Breast epithelium (tissue), 4 donors: Measurements from ENCODE around the gene DKK3. TPM values are rescaled to one million over a fixed set of nuclear protein-coding genes. Genes with fewer than 3 reads are reported as not detected.
A peak's percentile ranks its signal among the peaks of the same experiment; 100 is the strongest.

Experiments used
- DNase-seq, 2 donors: peaks; one replicate each; pipeline ENCODE4 v3.0.0-alpha.2; 2019; ENCODE audit warnings: low spot score in 2 of 2
- H3K27ac ChIP-seq, 2 donors: fragments of 200-600 bp; sonication (generic) in 1 of 2; one replicate each; pipeline ENCODE4 v1.5.1; 2016 to 2019; ENCODE audit warnings: mild to moderate bottlenecking in 1 of 2
- H3K27me3 ChIP-seq, 2 donors: fragments of 200-600 bp; sonication (generic) in 1 of 2; one replicate each; pipeline versions ENCODE4 v1.5.1 to v1.6.0; 2017 to 2019; ENCODE audit warnings: control low read depth in 1 of 2, mild to moderate bottlenecking in 1 of 2
- H3K36me3 ChIP-seq: fragments of 200-600 bp; one replicate; pipeline ENCODE4 v1.5.1; 2019
- H3K4me1 ChIP-seq, 2 donors: fragments of 200-600 bp; sonication (generic); one replicate each; pipeline ENCODE4 v1.5.1; 2016 to 2019; ENCODE audit warnings: control low read depth in 1 of 2
- H3K4me3 ChIP-seq, 3 donors: fragments of 200-600 bp; sonication (generic); 1 replicate in 2 of 3; 2 replicates in 1 of 3; pipeline ENCODE4 v1.5.1; 2016 to 2019; ENCODE audit warnings: mild to moderate bottlenecking in 3 of 3, moderate library complexity in 2 of 3
- H3K9me3 ChIP-seq, 2 donors: fragments of 200-600 bp; sonication (generic) in 1 of 2; one replicate each; pipeline ENCODE4 v1.5.1; 2016 to 2019; ENCODE audit warnings: control low read depth in 1 of 2
- POLR2A ChIP-seq: fragments of 450-650 bp; IDR thresholded peaks from one replicate; pipeline ENCODE4 v1.6.1; 2016; ENCODE audit warnings: antibody characterized with exemption, mild to moderate bottlenecking, moderate library complexity
- POLR2AphosphoS5 ChIP-seq, 3 donors: sonication (generic); formaldehyde crosslinking; IDR thresholded peaks; one replicate each; pipeline ENCODE4 v1.6.1; 2017; ENCODE audit warnings: antibody characterized with exemption in 3 of 3
- intact Hi-C: fragments of 100-400 bp; cut with DNase I; formaldehyde crosslinking; loops from one replicate; pipeline ENCODE4 v1.15.1; 2023; ENCODE audit warnings: low total_unique reads
- total RNA-seq, 3 donors: library from RNA; depleted of rRNA; stranded (reverse); fragments of >200 nt; gene quantifications; one replicate each; pipeline ENCODE4 v1.1.0, GENCODE V29; 2016
- TF ChIP-seq, protein P1 (sequence below), 3 donors: fragments of 450-650 bp; IDR thresholded peaks; one replicate each; pipeline ENCODE4 v1.5.1; 2016 to 2017; ENCODE audit warnings: antibody characterized with exemption in 3 of 3, mild to moderate bottlenecking in 3 of 3, moderate library complexity in 3 of 3

The DKK3 gene
- total RNA-seq, 3 donors from 2014 or later = 18.2 to 88.5 (median 87.1) TPM

DNA sequence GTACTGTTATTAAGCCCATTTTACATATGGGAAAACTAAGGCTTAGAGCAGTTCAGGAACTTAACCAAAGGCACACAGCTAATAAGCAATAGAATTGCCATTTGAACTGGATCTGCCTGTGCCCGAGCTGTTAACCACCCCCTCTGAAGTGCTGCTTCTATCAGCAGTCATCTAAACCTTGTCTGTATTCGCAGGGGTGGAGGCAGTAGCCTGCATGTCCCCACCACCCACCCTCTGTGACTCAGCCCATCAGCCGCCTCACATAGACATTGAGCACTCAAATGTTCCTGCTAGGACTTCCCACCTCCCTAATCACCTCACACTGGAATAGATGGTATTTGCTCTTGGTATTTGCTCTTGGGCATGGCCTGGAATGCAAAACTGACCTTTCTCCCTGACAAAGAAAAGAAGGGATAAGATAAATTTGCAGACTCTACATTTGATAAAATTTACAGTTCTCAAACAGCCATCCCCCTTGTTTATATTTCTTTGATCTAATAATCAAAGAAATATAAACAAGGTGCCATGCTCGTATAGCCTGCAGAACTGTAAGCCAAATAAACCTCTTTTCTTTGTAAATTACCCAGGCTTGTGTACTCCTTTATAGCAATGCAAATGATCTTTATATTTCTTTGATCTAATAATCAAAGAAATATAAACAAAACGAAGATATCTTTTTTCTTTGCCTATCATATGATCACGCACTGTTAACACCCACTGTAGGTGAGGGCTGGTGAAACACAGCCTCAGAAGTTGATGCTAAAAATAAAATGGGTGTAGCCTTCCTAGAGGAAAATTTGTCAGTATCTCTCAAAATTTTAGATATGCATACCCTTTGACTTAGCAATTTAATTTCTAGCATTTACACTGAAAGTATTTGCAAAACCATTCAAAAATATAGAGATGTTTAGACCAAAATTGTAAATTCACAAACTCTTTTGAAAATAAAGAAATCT lies 15.9 kb downstream of the DKK3 start:
- Histone ChIP-seq H3K4me1 (peaks cover 0 to 6% of the 10 kb centered on the region in 2 donors), H3K36me3 (no peaks in the 10 kb centered on the region), H3K9me3 (no peaks in the 10 kb centered on the region), H3K4me3 (no peak overlapping the region), H3K27me3 (no peaks in the 10 kb centered on the region), H3K27ac (no peak overlapping the region)
- TF ChIP-seq POLR2AphosphoS5 (IDR thresholded peaks at IDR 0.05) = no peak
- no peak for TF ChIP-seq POLR2A
- TF ChIP-seq, protein P1, sequence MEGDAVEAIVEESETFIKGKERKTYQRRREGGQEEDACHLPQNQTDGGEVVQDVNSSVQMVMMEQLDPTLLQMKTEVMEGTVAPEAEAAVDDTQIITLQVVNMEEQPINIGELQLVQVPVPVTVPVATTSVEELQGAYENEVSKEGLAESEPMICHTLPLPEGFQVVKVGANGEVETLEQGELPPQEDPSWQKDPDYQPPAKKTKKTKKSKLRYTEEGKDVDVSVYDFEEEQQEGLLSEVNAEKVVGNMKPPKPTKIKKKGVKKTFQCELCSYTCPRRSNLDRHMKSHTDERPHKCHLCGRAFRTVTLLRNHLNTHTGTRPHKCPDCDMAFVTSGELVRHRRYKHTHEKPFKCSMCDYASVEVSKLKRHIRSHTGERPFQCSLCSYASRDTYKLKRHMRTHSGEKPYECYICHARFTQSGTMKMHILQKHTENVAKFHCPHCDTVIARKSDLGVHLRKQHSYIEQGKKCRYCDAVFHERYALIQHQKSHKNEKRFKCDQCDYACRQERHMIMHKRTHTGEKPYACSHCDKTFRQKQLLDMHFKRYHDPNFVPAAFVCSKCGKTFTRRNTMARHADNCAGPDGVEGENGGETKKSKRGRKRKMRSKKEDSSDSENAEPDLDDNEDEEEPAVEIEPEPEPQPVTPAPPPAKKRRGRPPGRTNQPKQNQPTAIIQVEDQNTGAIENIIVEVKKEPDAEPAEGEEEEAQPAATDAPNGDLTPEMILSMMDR (IDR thresholded peaks at IDR 0.05) = no peak
- intact Hi-C loops = no loop called here
- no peak for DNase-seq

DNA sequence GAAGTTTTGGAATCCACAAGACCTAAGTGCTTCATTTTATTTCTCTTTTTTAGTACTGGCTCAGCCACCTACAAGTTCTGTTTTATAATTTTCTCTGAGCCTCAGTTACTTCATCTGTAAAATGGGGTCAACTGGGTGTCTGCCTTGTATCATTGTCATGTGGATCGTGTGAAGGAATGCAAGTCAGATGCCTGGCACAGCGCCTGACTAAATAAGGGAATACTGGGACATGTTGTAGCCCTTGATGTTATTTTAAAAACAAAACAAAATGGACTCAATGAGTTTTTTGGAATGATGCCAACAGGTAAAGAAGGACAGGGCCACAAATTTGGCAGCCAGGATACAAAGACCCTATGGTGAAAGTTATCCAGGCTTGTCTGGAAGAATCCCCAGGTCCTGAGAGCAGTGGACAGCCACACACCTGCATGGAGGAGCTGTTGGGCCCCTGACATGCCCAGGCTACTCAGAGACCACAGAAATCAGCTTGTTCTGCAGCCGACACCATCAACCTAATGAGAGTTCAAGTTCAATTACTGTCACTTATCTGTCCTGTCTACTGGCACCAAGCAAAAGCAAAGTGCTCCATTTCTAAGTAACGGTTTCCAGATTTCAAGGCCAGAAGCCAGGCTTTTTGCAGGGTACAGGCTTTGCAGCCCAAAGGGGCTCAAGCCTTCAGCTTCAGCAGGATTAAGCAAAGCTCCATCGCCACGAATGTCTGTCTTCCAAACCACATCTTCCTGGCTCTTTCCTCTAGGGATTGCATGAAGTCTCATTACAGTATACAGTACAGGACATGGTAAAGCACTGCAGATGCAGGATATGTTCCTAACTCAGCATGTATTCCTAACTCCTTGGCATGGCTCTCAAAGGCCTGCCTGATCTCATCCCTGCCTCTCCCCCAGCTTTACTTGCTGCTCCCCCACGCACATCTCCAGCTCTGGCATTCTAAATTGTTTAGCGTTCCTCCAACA lies 18.4 kb downstream of the DKK3 start:
- Histone ChIP-seq H3K27me3 (no peaks in the 10 kb centered on the region), H3K4me3 (no peak overlapping the region), H3K4me1 (peaks cover 0 to 6% of the 10 kb centered on the region in 2 donors), H3K27ac (no peak overlapping the region), H3K36me3 (no peaks in the 10 kb centered on the region), H3K9me3 (no peaks in the 10 kb centered on the region)
- no peak for DNase-seq
- TF ChIP-seq, protein P1 (IDR thresholded peaks at IDR 0.05) = no peak
- TF ChIP-seq POLR2A = no peak
- TF ChIP-seq POLR2AphosphoS5 (IDR thresholded peaks at IDR 0.05) = no peak
- intact Hi-C loops = no loop called here

DNA sequence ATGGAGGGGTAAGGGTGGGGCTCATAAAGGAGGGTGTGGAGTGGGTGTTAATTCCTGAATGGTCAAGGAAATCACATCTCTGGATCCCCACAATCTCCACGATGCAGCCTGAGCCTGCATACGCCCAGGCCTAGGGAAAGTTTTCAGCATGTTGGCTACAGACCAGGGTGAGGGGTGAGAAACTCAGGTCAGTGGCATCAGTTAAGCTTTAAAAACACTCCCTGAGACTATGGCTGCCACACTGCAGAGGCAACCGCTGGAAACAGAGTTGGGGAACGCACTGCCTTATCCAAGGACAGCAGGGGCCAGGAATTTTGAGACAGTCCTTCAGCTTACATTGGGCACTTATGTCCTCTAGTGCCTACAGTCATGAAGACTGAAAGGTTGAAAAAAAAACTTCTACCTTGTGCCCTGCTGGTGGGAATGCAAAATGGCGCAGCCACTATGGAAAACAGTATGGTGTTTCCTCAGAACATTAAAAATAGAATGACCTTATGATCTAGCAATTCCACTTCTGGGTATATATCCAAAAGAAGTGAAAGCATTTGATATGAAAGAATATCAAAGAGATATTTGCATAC lies 19.7 kb downstream of the DKK3 start:
- H3K4me1 ChIP-seq = peaks cover 0 to 4% of the 10 kb centered on the region in 2 donors
- TF ChIP-seq, protein P1 (IDR thresholded peaks at IDR 0.05) = peak in 1 of 3 donors; percentile 9
- TF ChIP-seq POLR2A (no peak), POLR2AphosphoS5 (IDR thresholded peaks at IDR 0.05) (no peak)
- H3K4me3 ChIP-seq = no peak overlapping the region
- no peak for DNase-seq
- no peaks in the 10 kb centered on the region for H3K36me3 ChIP-seq
- intact Hi-C loops = no loop called here
- no peaks in the 10 kb centered on the region for H3K9me3 ChIP-seq
- H3K27ac ChIP-seq = peak overlapping the region in 1 of 2 donors; percentile 3
- H3K27me3 ChIP-seq = no peaks in the 10 kb centered on the region

DNA sequence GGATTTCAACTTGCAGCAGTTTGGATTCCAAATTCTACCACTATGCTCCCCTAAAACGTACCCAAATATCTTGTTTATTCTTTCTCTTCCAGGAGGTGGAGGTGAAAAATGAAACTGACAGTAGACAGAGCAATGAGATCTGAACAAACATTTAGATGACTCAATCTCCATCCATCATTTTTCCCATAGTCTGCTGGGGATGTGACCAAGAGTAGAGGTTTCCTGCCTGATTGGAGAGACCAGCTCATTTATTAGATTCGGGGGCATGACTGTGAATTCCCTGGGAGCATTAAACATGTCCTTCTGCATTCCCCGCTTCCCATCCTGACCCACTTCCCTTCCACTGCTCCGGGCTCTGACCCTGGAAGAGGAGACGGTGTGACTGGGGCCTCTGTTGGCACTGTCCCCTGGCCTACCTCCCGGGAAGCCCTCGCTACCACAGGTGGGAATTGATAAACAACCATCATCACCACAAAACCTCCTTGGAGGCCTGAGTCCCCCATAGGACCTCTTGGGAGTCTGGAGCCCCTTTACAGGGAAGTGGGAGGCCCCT lies 20.3 kb downstream of the DKK3 start:
- H3K27me3 ChIP-seq = no peaks in the 10 kb centered on the region
- no peaks in the 10 kb centered on the region for H3K36me3 ChIP-seq
- H3K4me1 ChIP-seq = no peaks in the 10 kb centered on the region
- DNase-seq = no peak
- peak overlapping the region; percentile 1 to 3 for H3K27ac ChIP-seq
- H3K4me3 ChIP-seq = no peak overlapping the region
- no peak for TF ChIP-seq POLR2AphosphoS5 (IDR thresholded peaks at IDR 0.05)
- TF ChIP-seq, protein P1 (IDR thresholded peaks at IDR 0.05) = no peak
- TF ChIP-seq POLR2A = no peak
- H3K9me3 ChIP-seq = no peaks in the 10 kb centered on the region
- intact Hi-C loops = no loop called here
